Endometrial microvascular endothelial cells (primary cell): ENCODE results near the gene ILKAP. TPM values are rescaled to one million over a fixed set of nuclear protein-coding genes. Genes with fewer than 3 reads are reported as not detected.

Experiments
- in situ Hi-C: cut with HindIII; loops from 2 replicates; pipeline ENCODE4 v1.10.0; 2017; ENCODE audit warnings: low sequenced_read_pairs, low pct_unique_long_range_greater_than_20kb; ENCODE audit errors: inconsistent ontology term
- total RNA-seq: library from RNA; depleted of rRNA; stranded (reverse); fragments of >200 nt; gene quantifications from one replicate; pipeline ENCODE4 v1.2.3, GENCODE V29; 2015; ENCODE audit errors: inconsistent ontology term

ILKAP gene
- total RNA-seq, 1 donor from 2014 or later, result 24.2 TPM

GRCh38 chr2:238238766-238239542, 35.5 kb upstream of the ILKAP start:
- in situ Hi-C loops, result no loop called here

GRCh38 chr2:238238311-238238765, 34.8 kb upstream of the ILKAP start:
- in situ Hi-C loops, result no loop called here

GRCh38 chr2:238237431-238238135, 34.1 kb upstream of the ILKAP start:
- in situ Hi-C loops, result no loop called here

GRCh38 chr2:238236571-238236970, 33.1 kb upstream of the ILKAP start:
- in situ Hi-C loops, result no loop called here

- in situ Hi-C loops, result no loop called here
These were observed 32.4 kb upstream of the ILKAP start for GRCh38 chr2:238235856-238236255.

GRCh38 chr2:238235331-238235732, 31.8 kb upstream of the ILKAP start:
- in situ Hi-C loops, result no loop called here

GRCh38 chr2:238233625-238234024, 30.1 kb upstream of the ILKAP start:
- in situ Hi-C loops, result no loop called here

- in situ Hi-C loops, result no loop called here
These were observed 28.3 kb upstream of the ILKAP start for GRCh38 chr2:238231809-238232208.

- in situ Hi-C loops, result no loop called here
These were observed 27.8 kb upstream of the ILKAP start for GRCh38 chr2:238231251-238231793.

- in situ Hi-C loops, result no loop called here
These were observed 27.2 kb upstream of the ILKAP start for GRCh38 chr2:238230699-238231098.

GRCh38 chr2:238228700-238229099, 25.2 kb upstream of the ILKAP start:
- in situ Hi-C loops, result no loop called here

- in situ Hi-C loops, result no loop called here
These were observed 24.1 kb upstream of the ILKAP start for GRCh38 chr2:238227587-238228032.

- in situ Hi-C loops, result no loop called here
These were observed 23.4 kb upstream of the ILKAP start for GRCh38 chr2:238226698-238227586.

- in situ Hi-C loops, result no loop called here
These were observed 22.6 kb upstream of the ILKAP start for GRCh38 chr2:238225911-238226697.

GRCh38 chr2:238225121-238225520, 21.6 kb upstream of the ILKAP start:
- in situ Hi-C loops, result no loop called here

- in situ Hi-C loops, result no loop called here
These were observed 21.0 kb upstream of the ILKAP start for GRCh38 chr2:238224356-238225035.

- in situ Hi-C loops, result no loop called here
These were observed 17.5 kb upstream of the ILKAP start for GRCh38 chr2:238220892-238221521.
